GM21528 (cell line): ENCODE measurements around the gene IL4I1.

Experiments used
- ATAC-seq: cut with Tn5 transposase; IDR thresholded peaks from one replicate; pipeline ENCODE4 v1.9.1; 2021; ENCODE audit warnings: mild to moderate bottlenecking, moderate library complexity; ENCODE audit not compliant: unreplicated experiment, low FRiP score

IL4I1 gene

GRCh38 chr19:49895566-49896297, 955 bp downstream of the IL4I1 start:
- no peak for ATAC-seq

- ATAC-seq, result no peak
Measured at GRCh38 chr19:49894879-49895565, 1.7 kb downstream of the IL4I1 start.

GRCh38 chr19:49894011-49894664, 2.5 kb downstream of the IL4I1 start:
- ATAC-seq, result no peak

- no peak for ATAC-seq
Measured at GRCh38 chr19:49892716-49893115, 4.0 kb downstream of the IL4I1 start.

DNA sequence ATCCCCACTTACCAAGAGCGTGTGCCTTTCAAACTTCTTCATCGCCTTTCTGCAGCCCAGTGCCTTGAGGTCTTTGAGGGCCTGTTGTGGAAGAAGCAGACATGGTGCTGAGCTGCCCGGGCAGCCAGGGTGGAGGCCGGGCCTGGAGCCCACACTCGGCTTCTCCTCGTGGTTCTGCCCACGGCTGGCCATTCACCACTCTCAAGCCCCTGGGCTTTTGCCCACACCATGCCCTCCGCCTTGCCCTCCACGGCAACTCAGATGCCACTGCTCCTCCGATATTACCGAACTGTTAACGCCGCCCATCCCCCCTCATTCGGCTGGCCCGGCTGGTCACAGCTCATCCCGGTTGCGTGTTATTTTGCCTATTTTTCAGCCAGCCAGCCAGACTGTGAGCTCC, 5.3 kb downstream of the IL4I1 start:
- ATAC-seq, result no peak

DNA sequence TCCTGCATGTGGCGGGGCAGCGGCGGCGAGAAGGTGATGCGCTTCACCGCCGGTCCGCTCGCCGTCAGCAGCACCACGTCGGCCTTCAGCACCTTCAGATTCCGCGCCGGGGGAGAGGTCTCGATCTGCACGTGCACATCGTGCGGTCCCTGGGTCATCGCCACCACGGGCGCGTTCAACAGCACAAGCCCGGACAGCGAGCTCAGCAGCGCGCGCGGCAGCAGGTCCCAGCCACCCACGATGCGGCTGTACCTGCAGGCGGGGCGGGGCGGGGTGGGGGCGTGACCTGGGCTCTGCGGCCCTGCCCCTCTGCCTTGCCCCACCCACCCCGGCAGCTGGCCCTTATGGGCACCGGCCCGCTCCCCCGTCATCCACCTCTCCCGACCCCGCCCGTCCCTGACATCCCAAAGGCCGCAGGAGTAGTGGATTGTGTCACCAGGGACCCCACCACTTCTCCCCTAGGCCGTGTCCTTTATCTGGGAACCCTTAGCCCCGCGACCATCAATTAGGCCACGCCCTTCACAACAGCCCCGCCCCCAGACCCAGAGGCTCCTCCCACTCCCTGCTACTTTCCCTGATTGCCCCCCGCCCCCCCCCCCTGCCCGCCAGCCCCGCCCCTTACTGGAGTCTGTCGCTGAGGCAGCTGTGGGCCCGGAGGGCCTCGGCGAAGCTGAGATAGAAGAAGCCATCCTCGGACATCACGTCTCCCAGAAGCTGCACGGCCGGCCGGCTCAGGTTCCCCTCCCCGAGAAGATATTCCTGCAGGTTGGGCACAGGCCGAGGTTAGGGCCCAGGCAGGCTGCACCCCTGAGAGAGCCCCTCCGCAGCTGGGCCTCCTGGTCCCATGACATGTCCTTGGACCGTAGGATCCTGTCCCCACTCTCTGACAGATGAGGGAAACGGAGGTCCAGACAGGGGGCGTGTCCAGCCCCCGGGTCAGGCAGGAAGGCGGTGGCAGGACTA, 6.1 kb downstream of the IL4I1 start:
- ATAC-seq, result no peak

DNA sequence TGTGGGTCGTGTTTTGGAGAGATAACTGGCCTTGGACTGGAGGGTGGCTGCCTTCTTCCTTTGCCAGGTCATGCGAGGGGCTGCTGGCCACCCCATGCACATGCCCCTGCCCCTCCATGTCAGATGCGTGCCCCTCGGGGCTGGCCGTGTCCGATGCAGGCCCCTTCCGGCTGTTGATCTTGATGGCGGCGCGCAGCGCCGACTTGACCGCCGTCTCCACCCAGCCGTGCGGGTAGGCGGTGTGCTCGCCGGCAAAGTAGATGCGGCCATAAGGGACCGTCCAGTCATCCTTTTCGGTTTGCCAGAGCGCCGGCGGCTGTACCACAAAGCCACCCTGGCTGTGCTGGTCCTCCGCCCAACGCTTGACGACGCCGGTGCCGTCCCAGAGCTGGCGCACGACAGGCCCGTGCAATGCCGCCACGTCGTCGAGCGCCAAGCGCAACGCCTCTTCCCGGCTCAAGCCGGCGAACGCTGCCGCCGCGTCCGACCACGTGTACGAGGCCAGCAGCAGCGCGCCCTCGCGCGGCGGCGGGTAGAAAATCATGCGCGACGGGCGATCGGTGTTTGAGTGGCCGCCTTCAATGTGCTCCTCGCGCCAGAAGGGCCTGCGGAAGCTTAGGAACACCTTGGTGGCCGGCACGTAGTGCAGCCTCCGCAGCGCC, 6.9 kb downstream of the IL4I1 start:
- ATAC-seq, result no peak

DNA sequence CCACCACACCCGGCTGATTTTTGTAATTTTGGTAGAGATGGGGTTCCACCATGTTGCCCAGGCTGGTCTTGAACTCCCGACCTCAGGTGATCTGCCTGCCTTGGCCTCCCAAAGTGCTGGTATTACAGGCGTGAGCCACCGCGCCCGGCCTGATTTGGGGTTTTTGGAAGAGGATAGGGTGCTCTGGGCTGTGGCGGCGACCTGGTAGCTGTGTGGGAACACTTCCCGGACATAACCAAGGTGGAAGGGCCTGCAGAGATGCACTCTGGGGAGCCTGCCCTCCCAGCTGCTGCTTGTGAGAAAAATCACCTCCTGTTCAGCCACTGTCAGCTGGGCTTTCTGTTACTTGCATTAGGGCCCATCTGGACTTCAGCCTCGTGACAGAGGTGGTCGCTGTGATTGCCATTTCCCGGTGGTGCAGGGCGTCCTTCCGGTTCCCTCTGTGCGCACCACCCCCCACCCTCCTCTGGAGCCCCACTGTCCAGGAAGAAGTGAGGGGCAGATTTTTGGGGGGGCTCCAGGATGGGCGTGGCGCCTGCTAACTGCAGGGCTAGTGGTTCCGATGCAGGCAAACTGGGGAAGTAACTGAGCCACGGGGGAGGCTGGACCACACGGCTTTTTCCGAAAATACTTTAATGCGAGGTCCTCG, 7.5 kb downstream of the IL4I1 start:
- no peak for ATAC-seq

- ATAC-seq, result no peak
Measured at GRCh38 chr19:49888510-49888824, 8.2 kb downstream of the IL4I1 start.

GRCh38 chr19:49887665-49888509, 8.8 kb downstream of the IL4I1 start:
- ATAC-seq, result no peak

DNA sequence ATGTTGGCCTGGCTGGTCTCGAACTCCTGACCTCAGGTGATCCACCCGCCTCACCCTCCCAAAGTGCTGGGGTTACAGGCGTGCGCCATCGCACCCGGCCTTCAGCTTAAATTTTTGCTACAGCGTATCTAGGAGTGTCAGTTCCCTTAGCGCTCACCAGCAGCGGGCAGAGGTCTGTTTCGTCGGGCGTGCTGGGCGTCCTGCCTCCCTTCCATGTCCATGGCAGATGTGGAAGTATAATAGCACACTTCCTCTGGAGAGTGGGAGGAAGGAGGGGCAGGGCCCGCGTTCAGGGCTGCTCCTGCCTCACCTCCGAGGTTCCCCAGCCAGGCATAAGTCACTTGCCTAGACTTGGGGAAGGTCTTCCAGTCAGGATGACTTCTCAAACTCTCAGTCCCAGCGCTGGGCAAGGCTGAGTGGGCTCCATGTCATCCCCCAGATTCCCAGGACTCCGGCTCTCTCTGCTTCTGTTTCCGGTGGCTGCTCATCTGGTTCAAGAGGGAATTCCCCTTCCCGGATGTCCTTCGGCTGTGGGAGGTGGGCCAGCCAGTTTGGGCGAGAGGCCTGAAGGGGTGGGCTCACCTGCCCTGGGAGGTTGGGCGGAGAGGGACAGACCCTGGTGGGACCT, 9.5 kb downstream of the IL4I1 start:
- no peak for ATAC-seq

- no peak for ATAC-seq
Measured at GRCh38 chr19:49884760-49885159, 11.9 kb downstream of the IL4I1 start.

DNA sequence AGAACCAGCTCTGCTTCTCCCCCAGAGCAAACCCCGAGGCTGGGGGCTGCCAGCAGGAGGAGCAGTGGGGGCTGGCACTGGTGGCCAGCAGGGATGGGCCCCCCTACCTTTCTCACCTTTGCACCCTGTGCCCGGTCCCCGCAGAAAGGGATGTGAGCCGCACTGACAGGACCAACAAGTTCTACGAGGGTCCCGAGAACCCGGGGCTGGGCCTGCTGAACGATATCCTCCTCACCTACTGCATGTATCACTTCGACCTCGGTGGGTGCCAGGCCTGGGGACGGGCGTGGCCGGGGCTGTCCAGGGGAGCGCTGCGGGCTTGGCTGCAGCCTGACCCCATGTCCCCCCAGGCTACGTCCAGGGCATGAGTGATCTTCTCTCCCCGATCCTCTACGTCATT, 12.6 kb downstream of the IL4I1 start:
- ATAC-seq, result no peak

GRCh38 chr19:49883094-49883493, 13.6 kb downstream of the IL4I1 start:
- no peak for ATAC-seq

DNA sequence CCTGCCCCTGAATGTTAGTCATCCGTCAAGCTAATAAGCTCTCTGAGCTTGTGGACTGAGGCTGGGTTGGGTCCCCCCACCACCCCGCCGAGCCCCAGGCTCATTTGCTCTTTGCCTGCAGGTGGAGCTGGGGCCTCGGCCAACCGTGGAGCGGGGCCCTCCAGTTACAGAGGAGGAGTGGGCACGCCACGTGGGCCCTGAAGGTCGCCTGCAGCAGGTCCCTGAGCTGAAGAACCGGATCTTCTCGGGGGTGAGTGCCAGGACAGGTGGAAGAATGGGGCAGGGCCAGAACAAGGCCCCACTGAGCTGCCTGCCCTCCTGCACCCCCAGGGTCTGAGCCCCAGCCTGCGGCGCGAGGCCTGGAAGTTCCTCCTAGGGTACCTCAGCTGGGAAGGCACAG, 14.0 kb downstream of the IL4I1 start:
- no peak for ATAC-seq

DNA sequence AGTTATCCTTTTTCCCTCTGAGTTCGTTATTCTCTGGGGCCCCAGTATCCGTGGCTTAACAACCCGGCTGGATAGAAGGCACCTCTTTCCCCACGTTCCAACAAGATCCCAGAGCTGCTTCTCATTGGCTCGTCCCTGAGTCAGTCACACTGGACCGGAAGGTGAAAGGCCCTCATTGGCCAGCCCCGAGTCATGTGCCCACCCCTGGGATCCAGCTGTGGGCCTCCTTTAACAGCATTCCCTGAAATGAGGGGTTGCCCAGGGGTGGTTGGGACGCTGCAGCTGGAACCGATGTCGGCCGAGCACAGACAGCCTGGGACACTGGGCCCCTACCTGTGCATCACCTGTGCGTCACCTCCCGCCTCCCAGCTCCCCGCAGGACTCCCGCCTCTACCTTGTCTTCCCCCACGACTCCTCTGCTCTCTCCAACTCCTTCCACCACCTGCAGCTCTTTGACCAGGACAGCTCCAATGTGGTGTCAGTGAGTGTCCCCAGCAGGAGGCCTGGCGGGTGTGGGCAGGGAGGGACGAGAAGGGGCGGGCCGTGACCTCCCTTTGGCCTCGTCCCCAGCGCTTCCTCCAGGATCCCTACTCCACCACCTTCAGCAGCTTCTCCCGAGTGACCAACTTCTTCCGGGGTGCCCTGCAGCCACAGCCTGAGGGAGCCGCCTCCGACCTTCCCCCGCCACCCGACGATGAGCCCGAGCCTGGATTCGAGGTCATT, 14.9 kb downstream of the IL4I1 start:
- no peak for ATAC-seq

DNA sequence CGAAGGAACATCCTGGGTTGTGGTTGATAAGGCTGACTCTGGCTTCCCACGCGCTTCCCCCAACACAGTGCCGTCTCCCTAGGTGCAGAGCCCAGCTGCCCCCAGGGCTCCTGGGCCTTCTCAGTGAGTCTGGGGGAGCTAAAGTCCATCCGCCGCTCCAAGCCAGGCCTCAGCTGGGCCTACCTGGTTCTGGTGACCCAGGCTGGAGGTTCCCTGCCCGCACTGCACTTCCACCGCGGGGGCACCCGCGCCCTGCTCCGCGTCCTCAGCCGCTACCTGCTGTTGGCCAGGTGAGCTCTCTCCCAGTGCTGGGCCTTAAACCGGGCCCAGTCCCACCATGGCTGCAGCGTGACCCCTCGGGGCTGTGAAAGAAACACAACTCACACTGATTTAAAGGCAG, 15.5 kb downstream of the IL4I1 start:
- ATAC-seq, result no peak
